ENCODE measurements around the gene MET. TPM values are rescaled to one million over a fixed set of nuclear protein-coding genes. Genes with fewer than 3 reads are reported as not detected.

The MET gene
- total RNA-seq, 1 experiment from 2014 or later = 62.1 TPM

DNA sequence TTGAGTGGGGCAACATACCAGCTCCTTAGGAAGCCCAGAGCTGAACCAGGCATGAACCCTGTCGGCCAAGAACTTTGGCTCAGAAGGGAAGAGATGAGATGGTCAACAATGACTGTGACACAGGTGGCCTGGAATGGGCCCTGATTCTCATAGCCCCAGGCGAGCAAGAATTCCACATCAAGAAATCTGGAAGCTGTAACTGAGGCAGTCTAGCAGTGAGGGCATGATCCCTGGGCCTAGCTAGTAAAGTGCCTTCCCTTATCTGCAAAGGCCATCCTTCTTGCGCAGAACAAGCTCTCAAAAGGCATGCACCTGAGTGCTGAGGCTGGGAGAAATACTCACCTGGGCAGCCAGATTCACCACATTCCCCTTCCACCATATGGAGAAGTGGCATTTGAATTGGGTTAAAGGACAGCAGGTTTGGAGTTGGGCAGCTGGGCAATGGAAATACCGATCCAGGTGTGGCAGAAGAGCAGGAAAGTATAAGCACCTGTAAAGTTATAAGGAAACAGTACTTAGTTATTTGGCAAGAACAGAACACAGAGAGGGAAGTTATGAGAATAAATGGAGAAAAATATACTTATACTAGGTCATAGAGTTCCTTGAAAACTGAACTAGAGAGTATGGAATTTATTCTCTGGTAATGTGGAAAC is 111.8 kb downstream of the MET start:
- no peak for DNase-seq (ENCODE audit: low read depth)

DNA sequence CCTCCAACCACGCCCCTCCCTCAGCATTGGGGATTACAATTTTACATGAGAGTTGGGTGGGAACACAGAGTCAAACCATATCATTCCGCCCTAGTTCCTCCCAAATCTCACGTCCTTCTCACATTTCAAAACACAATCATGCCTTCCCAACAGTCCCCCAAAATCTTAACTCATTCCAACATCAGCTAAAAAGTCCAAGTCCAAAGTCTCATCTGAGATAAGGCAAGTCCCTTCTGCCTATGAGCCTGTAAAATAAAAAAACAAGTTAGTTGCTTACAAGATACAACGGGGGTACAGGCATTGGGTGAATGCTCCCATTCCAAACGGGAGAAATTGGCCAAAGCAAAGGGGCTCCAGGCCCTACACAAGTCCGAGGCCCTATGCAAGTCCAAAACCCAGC is 112.7 kb downstream of the MET start:
- DNase-seq (ENCODE audit: low read depth) = no peak

DNA sequence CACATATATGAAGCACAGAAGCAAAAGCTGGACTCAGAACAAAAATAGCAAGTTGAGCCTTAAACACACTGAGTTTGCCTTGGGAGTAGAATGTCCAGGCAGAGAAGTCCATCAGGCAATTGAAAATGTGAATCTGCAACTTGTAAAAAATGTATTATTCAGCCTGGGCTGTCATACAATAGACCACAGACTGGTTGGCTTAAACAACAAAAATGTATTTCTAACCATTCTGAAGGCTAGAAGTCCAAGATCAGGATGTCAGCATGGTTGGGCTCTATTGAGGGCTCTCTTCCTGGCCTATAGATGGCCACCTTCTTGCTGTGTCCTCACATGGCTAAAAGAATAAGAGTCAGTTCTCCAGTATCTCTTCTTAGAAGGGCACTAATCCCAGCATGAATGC is 113.8 kb downstream of the MET start:
- no peak for DNase-seq (ENCODE audit: low read depth)

DNA sequence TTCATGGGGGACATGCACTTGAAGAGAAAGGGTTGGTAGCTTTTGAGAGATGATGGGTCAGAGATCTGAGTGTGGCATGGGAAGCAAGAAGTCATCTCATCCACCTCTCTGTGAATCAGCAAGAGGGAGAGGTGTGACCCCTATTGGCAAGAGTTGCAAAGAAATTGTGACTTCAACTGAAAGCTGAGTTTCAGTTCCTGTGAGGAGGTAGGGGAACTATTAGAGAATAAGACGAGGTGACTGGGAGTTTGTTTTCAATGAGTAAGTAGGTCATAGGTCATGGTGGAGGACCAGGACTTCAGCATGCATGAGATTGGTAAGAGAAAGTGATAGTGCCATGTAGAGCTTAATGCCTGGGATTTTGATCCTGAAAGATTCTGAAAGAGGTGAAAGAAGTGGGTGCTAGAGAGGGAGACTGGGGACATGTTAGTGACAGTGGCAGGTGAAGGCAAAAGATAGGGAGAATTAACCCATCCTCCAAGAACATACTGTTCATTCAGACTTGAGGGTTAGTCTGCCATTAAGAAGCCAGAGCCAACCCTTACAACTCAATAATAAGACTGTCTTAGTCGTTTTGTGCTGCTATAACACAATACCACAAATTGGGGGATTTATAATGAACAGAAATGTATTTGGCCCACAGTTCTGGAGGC is 114.9 kb downstream of the MET start:
- peak; percentile 64 for DNase-seq (ENCODE audit: low read depth)

DNA sequence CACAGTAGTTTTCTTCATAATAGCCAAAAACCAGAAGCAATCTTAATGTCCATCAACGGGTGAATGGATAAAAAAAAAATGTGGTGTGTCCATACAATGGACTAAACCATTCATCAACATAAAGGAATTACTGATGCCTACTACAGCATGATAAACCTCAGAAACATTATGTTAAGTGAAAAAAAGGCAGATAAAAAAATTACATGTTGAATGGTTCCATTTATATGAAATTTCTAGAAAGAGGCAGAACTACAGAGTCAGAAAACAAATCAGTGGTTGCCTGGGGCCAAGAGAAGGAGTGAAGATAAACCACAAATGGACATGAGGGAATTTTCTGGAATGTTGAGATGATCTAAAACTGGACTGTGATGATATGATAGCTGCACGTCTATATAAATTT is 115.9 kb downstream of the MET start:
- DNase-seq (ENCODE audit: low read depth) = no peak

- no peak for DNase-seq (ENCODE audit: low read depth)
Measured at GRCh38 chr7:116788572-116789197, 116.7 kb downstream of the MET start.

- no peak for DNase-seq (ENCODE audit: low read depth)
Measured at GRCh38 chr7:116790025-116790424, 118.0 kb downstream of the MET start.

DNA sequence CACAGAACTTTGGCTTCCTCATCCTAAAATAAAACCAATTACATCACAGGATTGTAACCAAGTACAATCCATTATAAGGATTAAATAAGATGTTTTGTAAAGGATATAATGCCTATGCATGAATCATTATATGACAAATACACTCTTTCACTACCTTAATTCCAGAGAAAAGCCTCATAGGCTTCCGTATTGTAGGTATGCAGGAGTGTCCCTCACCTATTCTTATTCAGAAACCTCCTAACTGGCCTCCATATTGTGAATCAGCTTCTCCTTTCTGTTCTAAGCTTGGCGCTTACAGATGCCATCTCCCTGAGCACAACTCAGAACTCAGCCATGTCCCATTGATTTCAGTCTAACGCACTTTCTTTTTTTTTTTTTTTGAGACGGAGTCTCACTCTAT is 120.8 kb downstream of the MET start:
- DNase-seq (ENCODE audit: low read depth) = no peak

DNA sequence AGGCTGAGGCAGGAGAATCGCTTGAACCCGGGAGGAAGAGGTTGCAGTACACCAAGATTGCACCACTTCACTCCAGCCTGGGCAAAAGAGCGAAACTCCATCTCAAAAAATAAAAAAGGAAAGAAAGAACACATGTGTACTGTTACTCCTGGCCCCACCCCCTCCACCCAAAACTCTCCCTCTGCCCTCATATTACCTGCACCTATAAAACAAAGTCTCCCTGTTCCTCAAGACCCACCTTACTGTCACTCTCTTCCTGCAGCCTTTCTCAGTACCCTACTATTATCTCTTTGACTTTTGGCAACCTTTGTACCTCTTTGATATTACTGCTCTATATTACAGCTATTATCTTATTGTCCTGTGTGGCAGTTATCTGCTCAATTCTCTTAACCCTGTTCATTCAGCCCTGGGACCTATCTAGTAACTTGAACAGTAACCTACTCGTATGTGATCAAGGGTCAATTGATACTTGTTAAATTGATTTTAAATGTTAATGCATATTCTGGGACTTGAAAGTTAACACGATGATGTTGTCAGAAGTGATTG is 121.9 kb downstream of the MET start:
- DNase-seq (ENCODE audit: low read depth) = no peak

- no peak for DNase-seq (ENCODE audit: low read depth)
Measured at GRCh38 chr7:116796471-116796870, 124.5 kb downstream of the MET start.

GRCh38 chr7:116797612-116798011 is 125.6 kb downstream of the MET start:
- DNase-seq (ENCODE audit: low read depth) = no peak

- no peak for DNase-seq (ENCODE audit: low read depth)
Measured at GRCh38 chr7:116798232-116798631, 126.2 kb downstream of the MET start.

DNA sequence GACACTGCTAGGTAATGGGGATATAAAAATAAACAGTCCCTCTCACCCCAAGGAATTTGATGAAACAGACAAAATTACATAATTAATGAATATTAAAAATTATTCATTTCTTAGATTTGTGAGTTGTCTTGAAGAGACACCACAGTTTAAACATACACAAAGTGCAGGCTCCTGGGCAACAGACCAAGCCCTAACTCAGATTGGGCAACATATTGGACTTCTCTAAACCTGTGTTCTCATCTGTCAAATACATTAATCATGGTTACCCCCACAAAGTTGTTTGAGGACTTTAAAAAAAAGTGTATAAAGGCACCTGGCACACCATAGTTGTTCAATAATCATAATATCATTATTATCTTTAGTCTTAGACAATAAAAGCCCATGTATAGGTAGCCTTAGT is 127.9 kb downstream of the MET start:
- DNase-seq (ENCODE audit: low read depth) = no peak

DNA sequence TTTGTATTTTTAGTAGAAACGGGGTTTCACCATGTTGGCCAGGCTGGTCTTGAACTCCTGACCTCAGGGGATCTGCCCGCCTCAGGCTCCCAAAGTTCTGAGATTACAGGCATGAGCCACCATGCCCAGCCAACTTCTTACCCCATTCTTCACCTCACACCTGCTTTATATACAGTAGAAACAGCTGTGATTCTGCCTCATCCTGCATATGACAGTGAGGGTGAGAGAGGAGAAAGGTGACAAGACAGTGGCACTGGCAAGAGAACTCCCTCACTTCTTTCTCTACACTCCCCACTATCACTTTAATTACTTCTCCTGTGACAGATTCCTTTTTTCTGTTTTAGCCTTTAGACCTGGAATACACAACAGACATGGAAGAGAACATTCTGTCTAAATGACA is 128.6 kb downstream of the MET start:
- no peak for DNase-seq (ENCODE audit: low read depth)

DNA sequence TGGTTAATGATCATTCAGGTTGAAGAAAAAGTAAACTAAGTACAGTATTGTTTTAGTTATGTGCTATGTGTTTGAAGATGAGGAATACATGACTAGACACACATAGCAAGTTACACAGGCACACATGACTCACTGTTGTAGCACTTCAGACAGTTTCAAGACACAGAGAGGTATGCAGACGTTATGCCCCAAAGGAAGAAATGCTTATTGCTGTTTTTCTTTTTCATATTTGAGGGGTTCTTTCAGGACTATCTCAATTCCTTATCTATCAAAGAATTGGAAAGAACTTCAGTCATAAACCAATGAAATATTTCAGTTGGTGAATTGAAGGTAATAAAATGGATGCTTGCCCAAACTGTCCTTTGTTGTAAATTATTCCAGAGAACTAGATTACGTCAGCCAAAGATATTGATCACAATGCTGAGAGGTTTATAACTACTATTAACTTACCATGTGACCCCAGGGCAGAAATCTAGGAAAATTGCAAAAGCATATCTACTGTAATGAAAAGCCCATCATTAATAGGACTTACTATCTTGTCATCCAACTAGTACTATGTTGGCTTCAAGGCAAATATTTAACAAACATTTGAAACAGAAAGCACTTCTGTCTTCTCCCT is 129.2 kb downstream of the MET start:
- DNase-seq (ENCODE audit: low read depth) = peak; percentile 73

DNA sequence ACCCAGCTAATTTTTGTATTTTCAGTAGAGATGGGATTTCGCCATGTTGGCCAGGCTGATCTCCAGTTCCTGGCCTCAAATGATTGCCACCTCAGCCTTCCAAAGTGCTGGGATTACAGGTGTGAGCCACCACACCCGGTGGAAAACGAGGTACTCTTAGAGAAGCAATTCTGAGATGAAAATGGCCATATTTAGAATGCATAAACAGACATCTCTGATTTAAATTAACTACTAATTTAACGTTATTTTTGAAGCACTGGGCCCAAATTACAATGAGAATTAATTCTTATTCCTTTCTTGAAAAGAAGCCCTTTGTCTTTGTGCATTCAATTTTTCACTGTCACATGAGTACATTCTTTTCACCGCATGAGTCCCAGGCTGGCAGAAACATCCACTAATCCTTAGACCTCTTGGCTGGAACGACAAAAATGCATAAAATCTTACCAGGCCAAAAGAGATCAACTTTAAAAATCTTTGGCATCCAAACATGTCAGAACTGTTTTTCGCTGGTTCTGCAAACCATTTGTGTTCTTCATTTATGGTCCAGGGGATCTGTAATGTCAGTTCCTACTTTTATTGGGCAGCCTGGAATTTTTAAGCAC is 130.2 kb downstream of the MET start:
- DNase-seq (ENCODE audit: low read depth) = peak; percentile 59

- DNase-seq (ENCODE audit: low read depth) = peak; percentile 81
Measured at GRCh38 chr7:116802746-116803152, 130.8 kb downstream of the MET start.

DNA sequence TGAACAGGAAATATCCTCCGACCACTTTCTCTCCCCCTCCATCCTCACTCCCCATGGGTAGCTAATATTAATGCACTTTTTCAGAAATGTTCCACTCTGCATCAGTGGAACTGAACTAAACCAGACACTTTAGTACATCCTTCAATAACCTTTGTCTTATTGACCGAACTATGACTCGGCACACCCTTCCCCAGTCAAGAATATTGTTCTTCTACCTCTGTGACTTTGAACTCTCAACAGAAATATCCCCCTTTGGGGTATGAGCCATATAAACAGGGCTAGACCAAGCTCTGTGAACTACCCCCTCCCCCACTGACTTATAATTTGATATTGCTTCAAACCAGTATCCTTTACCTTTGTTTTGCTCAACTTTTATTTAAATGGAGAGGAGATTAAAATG is 132.5 kb downstream of the MET start:
- no peak for DNase-seq (ENCODE audit: low read depth)

DNA sequence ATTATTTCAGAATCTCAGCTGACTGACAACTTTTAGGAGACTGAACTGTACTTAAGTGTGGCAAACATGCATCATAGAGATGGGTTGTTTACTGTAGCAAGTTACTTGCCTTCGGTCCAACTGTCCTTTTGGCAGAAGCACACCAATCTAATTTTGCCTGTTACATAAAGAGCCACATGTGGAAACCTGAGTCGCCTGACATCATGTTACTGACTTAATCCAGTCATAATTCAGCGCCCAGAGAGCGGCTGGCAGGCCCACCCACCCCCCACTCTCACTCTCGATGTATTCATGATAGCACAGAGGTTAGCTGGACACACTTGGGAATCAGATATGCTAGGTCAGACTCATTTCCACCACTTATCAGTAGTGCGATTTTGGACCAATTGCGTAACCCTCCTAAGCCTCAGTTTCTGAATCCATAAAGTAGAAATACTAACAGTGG is 133.1 kb downstream of the MET start:
- DNase-seq (ENCODE audit: low read depth) = peak; percentile 5

- no peak for DNase-seq (ENCODE audit: low read depth)
Measured at GRCh38 chr7:116806046-116806944, 134.3 kb downstream of the MET start.

DNA sequence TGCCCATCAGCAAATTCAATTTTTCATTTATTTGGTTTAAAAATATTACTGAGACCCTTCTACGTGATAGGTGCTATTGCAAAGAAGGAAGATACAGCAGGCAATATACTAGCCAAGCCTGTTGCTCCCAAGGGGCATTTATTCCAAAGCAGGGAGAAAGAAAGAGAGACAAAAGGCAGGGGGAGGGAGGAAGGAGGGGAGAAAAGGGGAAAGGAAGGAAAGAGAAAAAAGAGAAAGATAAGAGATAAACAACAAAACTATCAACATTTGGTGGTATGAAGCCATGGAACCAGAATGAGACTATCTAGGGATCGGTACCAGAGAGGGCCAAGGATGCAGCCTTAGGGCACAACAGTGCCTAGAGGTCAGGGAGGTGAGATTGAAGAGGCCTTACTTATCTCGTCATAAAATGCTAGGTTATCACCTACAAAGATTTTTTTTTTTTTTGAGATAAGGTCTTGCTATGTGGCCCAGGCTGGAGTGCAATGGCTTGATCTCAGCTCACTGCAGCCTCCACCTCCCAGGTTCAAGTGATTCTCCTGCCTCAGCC is 135.1 kb downstream of the MET start:
- no peak for DNase-seq (ENCODE audit: low read depth)

Measured in RPMI7951 (cell line).